Choroid plexus epithelial cell (primary cell): ENCODE measurements around the gene WWOX.

Source experiments
- DNase-seq: peaks from one replicate; pipeline ENCODE4 v3.0.0-alpha.2; 2010; ENCODE audit warnings: low read depth
- H3K4me3 ChIP-seq: 2 replicates; pipeline ENCODE4 v1.5.1; 2011; ENCODE audit warnings: low read depth, mild to moderate bottlenecking, control low read depth, low read length, moderate library complexity
- TF ChIP-seq, protein P1 (sequence below): conservative IDR thresholded peaks from 2 replicates; pipeline ENCODE4 v1.5.1; 2011; ENCODE audit warnings: low read depth, mild to moderate bottlenecking, control low read depth, inconsistent platforms, low read length, moderate library complexity

The WWOX gene

GRCh38 chr16:78882150-78882549 is 782.7 kb downstream of the WWOX start:
- H3K4me3 ChIP-seq = no peak overlapping the region
- TF ChIP-seq, protein P1, sequence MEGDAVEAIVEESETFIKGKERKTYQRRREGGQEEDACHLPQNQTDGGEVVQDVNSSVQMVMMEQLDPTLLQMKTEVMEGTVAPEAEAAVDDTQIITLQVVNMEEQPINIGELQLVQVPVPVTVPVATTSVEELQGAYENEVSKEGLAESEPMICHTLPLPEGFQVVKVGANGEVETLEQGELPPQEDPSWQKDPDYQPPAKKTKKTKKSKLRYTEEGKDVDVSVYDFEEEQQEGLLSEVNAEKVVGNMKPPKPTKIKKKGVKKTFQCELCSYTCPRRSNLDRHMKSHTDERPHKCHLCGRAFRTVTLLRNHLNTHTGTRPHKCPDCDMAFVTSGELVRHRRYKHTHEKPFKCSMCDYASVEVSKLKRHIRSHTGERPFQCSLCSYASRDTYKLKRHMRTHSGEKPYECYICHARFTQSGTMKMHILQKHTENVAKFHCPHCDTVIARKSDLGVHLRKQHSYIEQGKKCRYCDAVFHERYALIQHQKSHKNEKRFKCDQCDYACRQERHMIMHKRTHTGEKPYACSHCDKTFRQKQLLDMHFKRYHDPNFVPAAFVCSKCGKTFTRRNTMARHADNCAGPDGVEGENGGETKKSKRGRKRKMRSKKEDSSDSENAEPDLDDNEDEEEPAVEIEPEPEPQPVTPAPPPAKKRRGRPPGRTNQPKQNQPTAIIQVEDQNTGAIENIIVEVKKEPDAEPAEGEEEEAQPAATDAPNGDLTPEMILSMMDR = no peak
- no peak for DNase-seq

GRCh38 chr16:78882751-78883150 is 783.3 kb downstream of the WWOX start:
- TF ChIP-seq, protein P1 = no peak
- no peak for DNase-seq
- H3K4me3 ChIP-seq = no peak overlapping the region

GRCh38 chr16:78884204-78884603 is 784.8 kb downstream of the WWOX start:
- TF ChIP-seq, protein P1 = no peak
- no peak overlapping the region for H3K4me3 ChIP-seq

DNA sequence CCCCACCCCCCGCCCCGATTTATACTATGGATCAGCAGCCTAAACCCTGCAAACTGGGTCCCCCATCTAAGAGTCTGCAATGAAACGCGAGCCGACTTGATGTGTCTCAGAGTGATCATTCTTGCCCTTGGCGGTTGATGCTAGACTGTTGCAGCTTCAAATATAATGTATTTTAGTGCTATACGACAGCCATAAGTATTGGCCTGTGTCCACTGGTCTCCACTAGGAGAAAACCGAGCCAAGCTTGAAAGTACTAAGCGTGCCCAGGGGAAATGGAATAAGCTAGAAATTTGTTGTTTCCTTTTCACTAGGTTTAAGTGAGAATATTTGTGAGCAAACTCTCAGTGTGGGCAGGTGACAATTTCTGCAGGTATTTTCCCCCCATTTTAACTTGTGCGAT is 789.9 kb downstream of the WWOX start:
- DNase-seq = no peak
- TF ChIP-seq, protein P1 = no peak
- H3K4me3 ChIP-seq = no peak overlapping the region

More at GRCh38 chr16:78884204-78884603, 784.8 kb downstream of the WWOX start:
- DNase-seq = no peak

- no peak overlapping the region for H3K4me3 ChIP-seq
- TF ChIP-seq, protein P1 = no peak
- no peak for DNase-seq
These were observed 791.0 kb downstream of the WWOX start for GRCh38 chr16:78890373-78890895.

DNA sequence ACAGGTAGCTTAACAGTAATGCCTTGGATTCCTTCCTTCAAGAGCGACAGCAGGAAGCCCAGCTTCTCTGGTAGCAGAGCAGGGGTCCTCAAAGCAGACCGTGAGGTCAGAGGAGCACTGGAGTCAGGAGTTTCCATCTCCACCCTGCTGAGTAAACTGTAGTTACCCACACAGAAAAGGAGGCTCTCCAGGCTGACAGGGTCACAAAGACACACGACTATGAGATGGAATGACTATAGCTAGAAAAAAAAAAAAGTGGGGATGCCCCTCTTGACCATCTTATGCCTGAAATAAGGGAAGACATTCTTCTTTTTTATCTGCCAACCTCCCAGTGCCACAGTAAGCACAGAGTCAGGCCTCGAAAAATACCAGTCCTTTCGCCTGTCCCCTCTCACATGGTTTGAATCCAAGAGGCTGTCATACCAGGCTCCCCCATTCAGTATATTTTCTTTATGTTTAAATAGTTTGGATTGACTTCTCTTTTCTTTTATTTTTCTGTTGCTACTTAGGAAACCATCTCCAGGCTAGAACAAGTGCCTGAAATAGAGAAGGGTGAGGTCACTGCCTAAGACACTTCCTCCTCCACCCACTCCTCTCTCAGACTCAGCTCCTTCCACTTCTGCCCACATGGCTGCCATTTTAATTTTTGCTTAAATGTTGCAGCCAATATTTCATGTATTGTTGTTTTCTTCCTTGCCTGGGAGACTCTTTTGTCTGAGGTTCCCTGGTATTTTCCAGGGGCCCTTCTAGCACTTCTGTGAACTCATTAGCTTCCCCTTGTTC is 793.7 kb downstream of the WWOX start:
- DNase-seq = no peak
- H3K4me3 ChIP-seq = no peak overlapping the region
- TF ChIP-seq, protein P1 = no peak

DNA sequence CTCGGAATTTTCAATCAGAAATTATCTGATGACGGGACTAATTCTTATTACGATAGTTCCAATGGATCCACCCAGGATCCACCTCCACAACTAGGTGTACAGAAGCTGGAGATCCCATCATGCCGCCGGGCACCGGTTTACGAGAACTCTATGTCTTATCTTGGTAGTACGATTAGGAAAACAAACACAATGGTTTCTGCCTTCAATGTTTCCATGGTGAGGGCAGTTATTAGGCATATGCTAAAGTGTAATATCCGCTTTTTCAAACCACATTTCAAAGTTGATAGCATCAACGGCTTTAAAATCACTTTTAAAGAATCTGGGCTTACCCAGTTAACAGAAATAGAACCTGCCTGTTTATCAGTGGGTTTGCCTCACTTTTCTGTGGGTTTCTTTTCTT is 795.4 kb downstream of the WWOX start:
- no peak for DNase-seq
- TF ChIP-seq, protein P1 = no peak
- no peak overlapping the region for H3K4me3 ChIP-seq
